ACHN (cell line): ENCODE data around the gene GSTP1.

Source experiments
- DNase-seq: peaks from one replicate; pipeline ENCODE4 v3.0.0-alpha.2; 2015
- in situ Hi-C: cut with HindIII; loops from 2 replicates; pipeline ENCODE4 v1.10.0; 2017; ENCODE audit warnings: low sequenced_read_pairs, low pct_ligation_motif_present, low pct_unique_long_range_greater_than_20kb

The GSTP1 gene

GRCh38 chr11:67634366-67635230 lies 51.0 kb downstream of the GSTP1 start:
- DNase-seq = no peak
- in situ Hi-C loops = no loop called here

GRCh38 chr11:67635231-67635521 lies 51.6 kb downstream of the GSTP1 start:
- in situ Hi-C loops = no loop called here
- no peak for DNase-seq
